SKM-1 treated with dmso at 0.1 percent for 144 hours (cell line): ENCODE measurements around the gene SBNO2.
"Not testable (repeated sequence)": the region's sequence is repeated elsewhere in the genome, so short reads cannot be mapped to it uniquely, and the experiment has no call there.

Experiments used
- DNase-seq: peaks from one replicate; lab custom pipeline; 2025; ENCODE audit not compliant: unreplicated experiment; lab: John Stamatoyannopoulos, UW

Gene SBNO2

GRCh38 chr19:1121395-1121794, 52.7 kb downstream of the SBNO2 start:
- no peak for DNase-seq

GRCh38 chr19:1119475-1120217, 54.4 kb downstream of the SBNO2 start:
- no peak for DNase-seq

GRCh38 chr19:1118999-1119398, 55.1 kb downstream of the SBNO2 start:
- DNase-seq: no peak

GRCh38 chr19:1117654-1118053, 56.4 kb downstream of the SBNO2 start:
- DNase-seq: no peak

- DNase-seq: no peak
Observed at GRCh38 chr19:1116726-1117581, 57.1 kb downstream of the SBNO2 start.

- DNase-seq: no peak
Observed at GRCh38 chr19:1115646-1116420, 58.2 kb downstream of the SBNO2 start.

GRCh38 chr19:1114728-1115127, 59.3 kb downstream of the SBNO2 start:
- DNase-seq: not testable (repeated sequence)

- DNase-seq: no peak
Observed at GRCh38 chr19:1113986-1114483, 60.0 kb downstream of the SBNO2 start.

- DNase-seq: peak; percentile 25
Observed at GRCh38 chr19:1113030-1113985, 60.8 kb downstream of the SBNO2 start.

- DNase-seq: no peak
Observed at GRCh38 chr19:1112268-1113029, 61.6 kb downstream of the SBNO2 start.

GRCh38 chr19:1111641-1112267, 62.3 kb downstream of the SBNO2 start:
- no peak for DNase-seq

- DNase-seq: no peak
Observed at GRCh38 chr19:1110809-1111640, 63.0 kb downstream of the SBNO2 start.

- DNase-seq: no peak
Observed at GRCh38 chr19:1109697-1110671, 64.1 kb downstream of the SBNO2 start.

GRCh38 chr19:1109032-1109551, 65.0 kb downstream of the SBNO2 start:
- no peak for DNase-seq

GRCh38 chr19:1108291-1109031, 65.6 kb downstream of the SBNO2 start:
- DNase-seq: no peak

- no peak for DNase-seq
Observed at GRCh38 chr19:1107661-1108261, 66.3 kb downstream of the SBNO2 start.
